ENCODE measurements around the gene MAVS. TPM values are rescaled to one million over a fixed set of nuclear protein-coding genes. Genes with fewer than 3 reads are reported as not detected.
A peak's percentile ranks its signal among the peaks of the same experiment; 100 is the strongest.

MAVS gene
- total RNA-seq, 4 donors from 2014 or later = 70.3 to 104 (median 81.8) TPM

DNA sequence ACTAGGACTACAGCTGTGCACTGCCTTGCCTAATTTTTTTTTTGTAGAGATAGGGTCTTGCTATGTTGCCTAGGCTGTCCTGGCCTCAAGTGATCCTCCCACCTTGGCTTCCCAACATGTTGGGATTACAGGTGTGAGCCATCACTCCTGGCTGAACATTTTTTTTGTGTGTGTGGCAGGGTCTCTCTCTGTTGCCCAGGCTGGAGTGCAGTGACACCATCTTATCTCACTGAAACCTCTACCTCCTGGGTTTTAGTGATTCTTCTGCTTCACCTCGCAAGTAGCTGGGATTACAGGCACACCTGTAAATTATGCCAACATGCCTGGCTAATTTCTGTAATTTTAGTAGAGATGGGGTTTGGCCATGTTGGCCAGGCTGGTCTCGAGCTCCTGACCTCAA is 67.8 kb downstream of the MAVS start:
- no peak overlapping the region for H3K4me3 ChIP-seq
- no peaks in the 10 kb centered on the region for H3K27me3 ChIP-seq
- H3K36me3 ChIP-seq = peaks cover 0 to 22% (median 7%) of the 10 kb centered on the region in 4 donors
- peaks cover 0 to 56% (median 24%) of the 10 kb centered on the region in 4 donors for H3K4me1 ChIP-seq
- in situ Hi-C loops (cut with MboI; ENCODE audit: low pct_ligation_motif_present in 1 of 4, low pct_unique_long_range_greater_than_20kb in 1 of 4, low sequenced_read_pairs in 3 of 4) = loop anchor here in 1 of 4 donors (25.0 kb wide), 1 partner anchor 173 kb away; no protein-coding TSS in a partner anchor
- H3K9me3 ChIP-seq = no peaks in the 10 kb centered on the region
- TF ChIP-seq POLR2AphosphoS5 (IDR thresholded peaks at IDR 0.05) (no peak), EP300 (IDR thresholded peaks at IDR 0.05; ENCODE audit: low read depth) (no peak), POLR2A (IDR thresholded peaks at IDR 0.05) (no peak)
- TF ChIP-seq, protein P1, sequence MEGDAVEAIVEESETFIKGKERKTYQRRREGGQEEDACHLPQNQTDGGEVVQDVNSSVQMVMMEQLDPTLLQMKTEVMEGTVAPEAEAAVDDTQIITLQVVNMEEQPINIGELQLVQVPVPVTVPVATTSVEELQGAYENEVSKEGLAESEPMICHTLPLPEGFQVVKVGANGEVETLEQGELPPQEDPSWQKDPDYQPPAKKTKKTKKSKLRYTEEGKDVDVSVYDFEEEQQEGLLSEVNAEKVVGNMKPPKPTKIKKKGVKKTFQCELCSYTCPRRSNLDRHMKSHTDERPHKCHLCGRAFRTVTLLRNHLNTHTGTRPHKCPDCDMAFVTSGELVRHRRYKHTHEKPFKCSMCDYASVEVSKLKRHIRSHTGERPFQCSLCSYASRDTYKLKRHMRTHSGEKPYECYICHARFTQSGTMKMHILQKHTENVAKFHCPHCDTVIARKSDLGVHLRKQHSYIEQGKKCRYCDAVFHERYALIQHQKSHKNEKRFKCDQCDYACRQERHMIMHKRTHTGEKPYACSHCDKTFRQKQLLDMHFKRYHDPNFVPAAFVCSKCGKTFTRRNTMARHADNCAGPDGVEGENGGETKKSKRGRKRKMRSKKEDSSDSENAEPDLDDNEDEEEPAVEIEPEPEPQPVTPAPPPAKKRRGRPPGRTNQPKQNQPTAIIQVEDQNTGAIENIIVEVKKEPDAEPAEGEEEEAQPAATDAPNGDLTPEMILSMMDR (IDR thresholded peaks at IDR 0.05) = no peak
- no peak for DNase-seq
- 89% methylated on average over 2 of the region's 2 CpGs; no CpG with 5 or more reads in 1 of the 2 donors for WGBS, 2 donors (ENCODE audit: low coverage in 1 of 2)
- intact Hi-C loops (cut with DNase I; ENCODE audit: low total_unique reads) = no loop called here
- peak overlapping the region; percentile 33 to 56 (median 47) for H3K27ac ChIP-seq

GRCh38 chr20:3915691-3916090 is 69.1 kb downstream of the MAVS start:
- Histone ChIP-seq H3K36me3 (peaks cover 0 to 22% (median 11%) of the 10 kb centered on the region in 4 donors), H3K4me3 (no peak overlapping the region), H3K27ac (no peak overlapping the region), H3K9me3 (no peaks in the 10 kb centered on the region), H3K27me3 (no peaks in the 10 kb centered on the region), H3K4me1 (peaks cover 0 to 44% (median 22%) of the 10 kb centered on the region in 4 donors)
- WGBS, 2 donors (ENCODE audit: low coverage in 1 of 2) = 55 to 75% methylated on average over 2 of the region's 2 CpGs
- DNase-seq = no peak
- no peak for TF ChIP-seq EP300 (IDR thresholded peaks at IDR 0.05; ENCODE audit: low read depth)
- TF ChIP-seq POLR2AphosphoS5 (IDR thresholded peaks at IDR 0.05) = no peak
- TF ChIP-seq POLR2A (IDR thresholded peaks at IDR 0.05) = no peak
- TF ChIP-seq, protein P1 (IDR thresholded peaks at IDR 0.05) = no peak
- in situ Hi-C loops (cut with MboI; ENCODE audit: low pct_ligation_motif_present in 1 of 4, low pct_unique_long_range_greater_than_20kb in 1 of 4, low sequenced_read_pairs in 3 of 4) = loop anchor here in 1 of 4 donors (25.0 kb wide), 1 partner anchor 172 kb away; no protein-coding TSS in a partner anchor
- intact Hi-C loops (cut with DNase I; ENCODE audit: low total_unique reads) = no loop called here

GRCh38 chr20:3916364-3916763 is 69.7 kb downstream of the MAVS start:
- Histone ChIP-seq H3K4me3 (no peak overlapping the region), H3K27ac (no peak overlapping the region), H3K9me3 (no peaks in the 10 kb centered on the region), H3K36me3 (peaks cover 0 to 28% (median 9%) of the 10 kb centered on the region in 4 donors), H3K27me3 (no peaks in the 10 kb centered on the region), H3K4me1 (peaks cover 0 to 37% (median 19%) of the 10 kb centered on the region in 4 donors)
- no peak for DNase-seq
- TF ChIP-seq, protein P1 (IDR thresholded peaks at IDR 0.05) = no peak
- TF ChIP-seq POLR2AphosphoS5 (IDR thresholded peaks at IDR 0.05) (no peak), POLR2A (IDR thresholded peaks at IDR 0.05) (no peak), EP300 (IDR thresholded peaks at IDR 0.05; ENCODE audit: low read depth) (no peak)
- in situ Hi-C loops (cut with MboI; ENCODE audit: low pct_ligation_motif_present in 1 of 4, low pct_unique_long_range_greater_than_20kb in 1 of 4, low sequenced_read_pairs in 3 of 4) (loop anchor here in 1 of 4 donors (25.0 kb wide), 1 partner anchor 171 kb away; no protein-coding TSS in a partner anchor), intact Hi-C loops (cut with DNase I; ENCODE audit: low total_unique reads) (no loop called here)
- WGBS, 2 donors (ENCODE audit: low coverage in 1 of 2) = 61 to 71% methylated on average over 2 of the region's 2 CpGs

GRCh38 chr20:3919352-3919751 is 72.7 kb downstream of the MAVS start:
- Histone ChIP-seq H3K4me3 (no peak overlapping the region), H3K27ac (no peak overlapping the region), H3K27me3 (no peaks in the 10 kb centered on the region), H3K9me3 (no peaks in the 10 kb centered on the region), H3K36me3 (peaks cover 0 to 42% (median 7%) of the 10 kb centered on the region in 4 donors), H3K4me1 (peaks cover 0 to 16% (median 9%) of the 10 kb centered on the region in 4 donors)
- WGBS, 2 donors (ENCODE audit: low coverage in 1 of 2) = 89 to 91% methylated on average over 1 of the region's 1 CpG
- in situ Hi-C loops (cut with MboI; ENCODE audit: low pct_ligation_motif_present in 1 of 4, low pct_unique_long_range_greater_than_20kb in 1 of 4, low sequenced_read_pairs in 3 of 4) (loop anchor here in 1 of 4 donors (25.0 kb wide), 1 partner anchor 168 kb away; no protein-coding TSS in a partner anchor), intact Hi-C loops (cut with DNase I; ENCODE audit: low total_unique reads) (no loop called here)
- DNase-seq = no peak
- no peak for TF ChIP-seq POLR2AphosphoS5 (IDR thresholded peaks at IDR 0.05)
- TF ChIP-seq EP300 (IDR thresholded peaks at IDR 0.05; ENCODE audit: low read depth) = no peak

Data from transverse colon (tissue), 4 donors.